CD4-positive, alpha-beta T cell (primary cell): ENCODE measurements around the gene SPTBN1. TPM values are rescaled to one million over a fixed set of nuclear protein-coding genes. Genes with fewer than 3 reads are reported as not detected.
"Not testable (repeated sequence)": the region's sequence is repeated elsewhere in the genome, so short reads cannot be mapped to it uniquely, and the experiment has no call there.

ENCODE experiments used
- ATAC-seq: fragments of 200-7000 bp; cut with Tn5 transposase; one replicate; pipeline ENCODE4 v1.10.0; 2022; ENCODE audit warnings: mild to moderate bottlenecking; ENCODE audit not compliant: poor library complexity
- CTCF ChIA-PET: fragments of 350-600 bp; sonication (Branson Sonifier 250); formaldehyde crosslinking; loops from one replicate; lab custom pipeline; 2021; ENCODE audit warnings: antibody characterized with exemption, inconsistent platforms; lab: Charles Lee
- POLR2A ChIA-PET: fragments of 350-600 bp; sonication (Branson Sonifier 250); formaldehyde crosslinking; loops from one replicate; lab custom pipeline; 2021; ENCODE audit warnings: antibody characterized with exemption, inconsistent platforms; lab: Charles Lee
- DNase-seq, 14 experiments: peaks; one replicate each; pipeline ENCODE4 v3.0.0-alpha.2; 2013 to 2020; ENCODE audit warnings: mixed read lengths in 2 of 14
- H3K27ac ChIP-seq, 2 donors: one replicate each; pipeline versions ENCODE4 v1.5.1 to v1.7.0; 2013; ENCODE audit warnings: low read length in 2 of 2, low read depth in 1 of 2, mild to moderate bottlenecking in 1 of 2
- H3K27me3 ChIP-seq, 2 experiments: 1 replicate in 1 of 2; 2 replicates in 1 of 2; pipeline versions ENCODE4 v1.6.1 to v1.7.0; 2013; ENCODE audit warnings: low read length in 2 of 2, control low read depth in 1 of 2, mild to moderate bottlenecking in 1 of 2, moderate library complexity in 1 of 2; ENCODE audit not compliant: insufficient read depth in 2 of 2, control insufficient read depth in 1 of 2
- H3K36me3 ChIP-seq: one replicate; pipeline ENCODE4 v1.6.1; 2013; ENCODE audit warnings: low read length, control low read depth; ENCODE audit not compliant: insufficient read depth
- H3K4me1 ChIP-seq: one replicate; pipeline ENCODE4 v1.6.1; 2013; ENCODE audit warnings: low read length, control low read depth; ENCODE audit not compliant: insufficient read depth
- H3K4me3 ChIP-seq: one replicate; pipeline ENCODE4 v1.5.1; 2013; ENCODE audit warnings: mild to moderate bottlenecking, low read length, moderate library complexity
- H3K9me3 ChIP-seq, 2 experiments: 1 replicate in 1 of 2; 2 replicates in 1 of 2; pipeline versions ENCODE4 v1.6.1 to v1.7.0; 2013; ENCODE audit warnings: low read length in 2 of 2, mild to moderate bottlenecking in 2 of 2, control low read depth in 1 of 2, moderate library complexity in 1 of 2; ENCODE audit not compliant: control insufficient read depth in 1 of 2, insufficient read depth in 1 of 2
- H3K27ac Mint-ChIP-seq: one replicate; pipeline ENCODE4 v1.8.0; 2020; ENCODE audit warnings: mixed read lengths
- H3K27me3 Mint-ChIP-seq: one replicate; pipeline ENCODE4 v1.8.0; 2021; ENCODE audit warnings: mixed read lengths
- H3K36me3 Mint-ChIP-seq: one replicate; pipeline ENCODE4 v1.8.0; 2021; ENCODE audit warnings: low read depth, mixed read lengths
- H3K4me1 Mint-ChIP-seq: one replicate; pipeline ENCODE4 v1.8.0; 2021; ENCODE audit warnings: low read depth, mixed read lengths
- H3K4me3 Mint-ChIP-seq: one replicate; pipeline ENCODE4 v1.8.0; 2020; ENCODE audit warnings: mild to moderate bottlenecking, mixed read lengths
- H3K9me3 Mint-ChIP-seq: one replicate; pipeline ENCODE4 v1.8.0; 2020; ENCODE audit warnings: mixed read lengths
- CTCF ChIP-seq: fragments of 200-600 bp; IDR thresholded peaks from one replicate; pipeline ENCODE4 v1.8.0; 2022; ENCODE audit warnings: antibody characterized with exemption, mild to moderate bottlenecking
- intact Hi-C, 2 experiments: fragments of 100-400 bp; cut with DNase I in 1 of 2; cut with micrococcal nuclease in 1 of 2; formaldehyde crosslinking; loops; one replicate each; pipeline versions ENCODE4 v1.15.1 to v1.9.0; 2023 to 2025; cut with DNase I, micrococcal nuclease
- total RNA-seq, 174 experiments: library from RNA in 2 of 174; stranded (reverse) in 2 of 174; gene quantifications; one replicate each; pipeline ENCODE4 v1.2.3 and lab custom pipeline; 2021 to 2026

SPTBN1 gene
- total RNA-seq, 2 experiments from 2014 or later: 156 to 166 TPM

GRCh38 chr2:54516842-54517241, 60.7 kb downstream of the SPTBN1 start:
- Histone ChIP-seq H3K4me1 (no peaks in the 10 kb centered on the region), H3K27ac (no peak overlapping the region), H3K9me3 (no peaks in the 10 kb centered on the region), H3K4me3 (no peak overlapping the region), H3K36me3 (no peaks in the 10 kb centered on the region), H3K27me3 (no peaks in the 10 kb centered on the region)
- TF ChIP-seq CTCF: no peak
- POLR2A ChIA-PET: no interaction called here
- Mint-ChIP-seq H3K9me3 (no peaks in the 10 kb centered on the region), H3K4me3 (no peak overlapping the region), H3K36me3 (no peaks in the 10 kb centered on the region), H3K4me1 (no peaks in the 10 kb centered on the region), H3K27me3 (no peaks in the 10 kb centered on the region), H3K27ac (no peak overlapping the region)
- ATAC-seq: no peak
- DNase-seq: no peak
- intact Hi-C loops: no loop called here
- CTCF ChIA-PET: no interaction called here

- H3K9me3 Mint-ChIP-seq, H3K4me3 ChIP-seq, CTCF ChIA-PET, H3K36me3 ChIP-seq, H3K36me3 Mint-ChIP-seq, H3K4me3 Mint-ChIP-seq, DNase-seq, H3K27me3 Mint-ChIP-seq, H3K9me3 ChIP-seq, POLR2A ChIA-PET, H3K4me1 ChIP-seq, H3K27ac Mint-ChIP-seq, ATAC-seq, H3K27ac ChIP-seq, H3K27me3 ChIP-seq, intact Hi-C loops, H3K4me1 Mint-ChIP-seq: not testable (repeated sequence)
These were observed 61.9 kb downstream of the SPTBN1 start for GRCh38 chr2:54518016-54518415.

GRCh38 chr2:54518430-54518829, 62.3 kb downstream of the SPTBN1 start:
- Histone ChIP-seq H3K27me3 (no peaks in the 10 kb centered on the region), H3K4me1 (peaks cover 3% of the 10 kb centered on the region), H3K4me3 (no peak overlapping the region), H3K9me3 (no peaks in the 10 kb centered on the region), H3K27ac (no peak overlapping the region), H3K36me3 (no peaks in the 10 kb centered on the region)
- no peaks in the 10 kb centered on the region for H3K27me3 Mint-ChIP-seq
- ATAC-seq (no peak), DNase-seq (no peak)
- no peak overlapping the region for H3K4me3 Mint-ChIP-seq
- no peaks in the 10 kb centered on the region for H3K36me3 Mint-ChIP-seq
- H3K4me1 Mint-ChIP-seq: peaks cover 5% of the 10 kb centered on the region
- intact Hi-C loops: no loop called here
- ChIA-PET POLR2A (no interaction called here), CTCF (no interaction called here)
- H3K9me3 Mint-ChIP-seq: no peaks in the 10 kb centered on the region
- no peak for TF ChIP-seq CTCF
- no peak overlapping the region for H3K27ac Mint-ChIP-seq

- H3K9me3 Mint-ChIP-seq: no peaks in the 10 kb centered on the region
- TF ChIP-seq CTCF: no peak
- no peak overlapping the region for H3K27ac ChIP-seq
- no peaks in the 10 kb centered on the region for H3K27me3 Mint-ChIP-seq
- no peaks in the 10 kb centered on the region for H3K9me3 ChIP-seq
- H3K36me3 Mint-ChIP-seq: no peaks in the 10 kb centered on the region
- H3K4me1 Mint-ChIP-seq: peaks cover 5% of the 10 kb centered on the region
- POLR2A ChIA-PET: no interaction called here
- H3K4me3 Mint-ChIP-seq: no peak overlapping the region
- DNase-seq (no peak), ATAC-seq (no peak)
- no peak overlapping the region for H3K4me3 ChIP-seq
- H3K36me3 ChIP-seq: no peaks in the 10 kb centered on the region
- CTCF ChIA-PET: interaction anchor here (1.6 kb wide), 1 partner anchor 77 kb away, joined by 3 read pairs; no protein-coding TSS in a partner anchor
- peaks cover 3% of the 10 kb centered on the region for H3K4me1 ChIP-seq
- H3K27ac Mint-ChIP-seq: no peak overlapping the region
- intact Hi-C loops: loop anchor here (5.0 kb wide), 5 partner anchors 112 to 652 kb away; partner anchors contain the start of gene EML6 (in 1 of the 2)
- H3K27me3 ChIP-seq: no peaks in the 10 kb centered on the region
These were observed 63.8 kb downstream of the SPTBN1 start for GRCh38 chr2:54519841-54520459.
